Transverse colon (tissue), 4 donors: Measurements from ENCODE around the gene LUM. TPM values are rescaled to one million over a fixed set of nuclear protein-coding genes. Genes with fewer than 3 reads are reported as not detected.

Experiments used
- DNase-seq: peaks from one replicate; pipeline ENCODE4 v3.0.0-alpha.2; 2019
- H3K27ac ChIP-seq, 4 donors: fragments of 200-600 bp; sonication (generic); 2 replicates each; pipeline ENCODE4 v1.5.1; 2016 to 2018; ENCODE audit warnings: inconsistent platforms in 4 of 4
- H3K27me3 ChIP-seq: fragments of 200-600 bp; sonication (generic); 2 replicates; pipeline ENCODE4 v1.5.1; 2017; ENCODE audit warnings: inconsistent platforms
- H3K36me3 ChIP-seq, 4 donors: fragments of 200-600 bp; sonication (generic); 2 replicates each; pipeline ENCODE4 v1.5.1; 2017 to 2019; ENCODE audit warnings: inconsistent platforms in 4 of 4
- H3K4me1 ChIP-seq, 4 donors: fragments of 200-600 bp; sonication (generic); 2 replicates each; pipeline ENCODE4 v1.5.1; 2017 to 2020; ENCODE audit warnings: inconsistent platforms in 4 of 4
- H3K4me3 ChIP-seq, 4 donors: fragments of 200-600 bp; sonication (generic); 1 replicate in 1 of 4; 2 replicates in 3 of 4; pipeline versions ENCODE4 v1.5.1 to v1.6.1; 2017 to 2019; ENCODE audit warnings: inconsistent platforms in 4 of 4
- H3K9me3 ChIP-seq, 2 donors: fragments of 200-600 bp; sonication (generic); 2 replicates each; pipeline ENCODE4 v1.5.1; 2017 to 2019; ENCODE audit warnings: inconsistent platforms in 2 of 2
- EP300 ChIP-seq: sonication (generic); formaldehyde crosslinking; IDR thresholded peaks from one replicate; pipeline ENCODE4 v1.6.1; 2017; ENCODE audit warnings: antibody characterized with exemption, low read depth
- POLR2A ChIP-seq: fragments of 450-650 bp; IDR thresholded peaks from one replicate; pipeline ENCODE4 v1.6.1; 2016; ENCODE audit warnings: antibody characterized with exemption, mild to moderate bottlenecking, moderate library complexity
- POLR2AphosphoS5 ChIP-seq, 3 donors: sonication (generic); formaldehyde crosslinking; IDR thresholded peaks; one replicate each; pipeline ENCODE4 v1.6.1; 2016; ENCODE audit warnings: antibody characterized with exemption in 3 of 3
- WGBS, 2 donors: methylation state at CpG; one replicate each; pipeline ENCODE4 v1.1.5; 2018; ENCODE audit warnings: low coverage in 1 of 2; 5-methylcytosine and 5-hydroxymethylcytosine counted together
- in situ Hi-C, 4 donors: fragments of 200-750 bp; cut with MboI; loops; one replicate each; pipeline versions ENCODE4 v1.15.0 to v1.15.1; 2017; ENCODE audit warnings: low sequenced_read_pairs in 3 of 4, low pct_ligation_motif_present in 1 of 4, low pct_unique_long_range_greater_than_20kb in 1 of 4
- intact Hi-C: fragments of 100-400 bp; cut with DNase I; formaldehyde crosslinking; loops from one replicate; pipeline ENCODE4 v1.15.1; 2023; ENCODE audit warnings: low total_unique reads
- total RNA-seq, 4 donors: library from RNA; depleted of rRNA; stranded (reverse); fragments of >200 nt; gene quantifications; one replicate each; pipeline ENCODE4 v1.1.0, GENCODE V29; 2016
- TF ChIP-seq, protein P1 (sequence below), 5 experiments: fragments of 200-600 bp in 3 of 5; fragments of 450-650 bp in 2 of 5; sonication (generic) in 3 of 5; IDR thresholded peaks; 1 replicate in 2 of 5; 2 replicates in 3 of 5; pipeline ENCODE4 v1.5.1; 2016 to 2017; ENCODE audit warnings: antibody characterized with exemption in 5 of 5, inconsistent platforms in 3 of 5, mild to moderate bottlenecking in 2 of 5, moderate library complexity in 1 of 5

LUM gene
- total RNA-seq, 4 donors from 2014 or later = 13.8 to 43.3 (median 31.5) TPM

DNA sequence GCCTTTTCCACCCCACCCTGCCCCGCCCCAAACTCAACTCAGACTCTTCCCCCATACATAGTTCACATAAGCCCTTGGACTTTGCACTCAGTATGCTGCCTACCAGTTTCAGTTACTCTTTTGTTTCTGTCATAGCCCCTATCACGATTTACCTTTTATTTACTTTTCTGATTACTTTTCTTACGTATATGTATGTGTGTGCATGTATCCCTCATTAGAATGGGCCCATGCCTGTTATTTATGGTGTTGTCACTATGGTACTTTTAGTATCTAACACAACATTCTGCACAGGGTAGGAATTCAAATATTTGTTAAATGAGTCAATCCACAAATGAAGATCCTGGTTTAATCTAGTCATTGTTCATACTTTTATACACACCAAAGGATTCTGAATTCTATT is 16.5 kb upstream of the LUM start:
- TF ChIP-seq, protein P1, sequence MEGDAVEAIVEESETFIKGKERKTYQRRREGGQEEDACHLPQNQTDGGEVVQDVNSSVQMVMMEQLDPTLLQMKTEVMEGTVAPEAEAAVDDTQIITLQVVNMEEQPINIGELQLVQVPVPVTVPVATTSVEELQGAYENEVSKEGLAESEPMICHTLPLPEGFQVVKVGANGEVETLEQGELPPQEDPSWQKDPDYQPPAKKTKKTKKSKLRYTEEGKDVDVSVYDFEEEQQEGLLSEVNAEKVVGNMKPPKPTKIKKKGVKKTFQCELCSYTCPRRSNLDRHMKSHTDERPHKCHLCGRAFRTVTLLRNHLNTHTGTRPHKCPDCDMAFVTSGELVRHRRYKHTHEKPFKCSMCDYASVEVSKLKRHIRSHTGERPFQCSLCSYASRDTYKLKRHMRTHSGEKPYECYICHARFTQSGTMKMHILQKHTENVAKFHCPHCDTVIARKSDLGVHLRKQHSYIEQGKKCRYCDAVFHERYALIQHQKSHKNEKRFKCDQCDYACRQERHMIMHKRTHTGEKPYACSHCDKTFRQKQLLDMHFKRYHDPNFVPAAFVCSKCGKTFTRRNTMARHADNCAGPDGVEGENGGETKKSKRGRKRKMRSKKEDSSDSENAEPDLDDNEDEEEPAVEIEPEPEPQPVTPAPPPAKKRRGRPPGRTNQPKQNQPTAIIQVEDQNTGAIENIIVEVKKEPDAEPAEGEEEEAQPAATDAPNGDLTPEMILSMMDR (IDR thresholded peaks at IDR 0.05) = no peak
- TF ChIP-seq POLR2AphosphoS5 (IDR thresholded peaks at IDR 0.05) = no peak
- TF ChIP-seq POLR2A = no peak
- TF ChIP-seq EP300 = no peak
- 45 to 55% methylated on average over 3 of the region's 3 CpGs for WGBS, 2 donors
- in situ Hi-C loops (no loop called here), intact Hi-C loops (no loop called here)
- H3K4me1 ChIP-seq = peaks cover 0 to 12% (median 4%) of the 10 kb centered on the region in 4 donors
- no peak overlapping the region for H3K4me3 ChIP-seq
- H3K27me3 ChIP-seq = no peaks in the 10 kb centered on the region
- H3K9me3 ChIP-seq = no peaks in the 10 kb centered on the region
- no peaks in the 10 kb centered on the region for H3K36me3 ChIP-seq
- DNase-seq = no peak
- H3K27ac ChIP-seq = no peak overlapping the region

DNA sequence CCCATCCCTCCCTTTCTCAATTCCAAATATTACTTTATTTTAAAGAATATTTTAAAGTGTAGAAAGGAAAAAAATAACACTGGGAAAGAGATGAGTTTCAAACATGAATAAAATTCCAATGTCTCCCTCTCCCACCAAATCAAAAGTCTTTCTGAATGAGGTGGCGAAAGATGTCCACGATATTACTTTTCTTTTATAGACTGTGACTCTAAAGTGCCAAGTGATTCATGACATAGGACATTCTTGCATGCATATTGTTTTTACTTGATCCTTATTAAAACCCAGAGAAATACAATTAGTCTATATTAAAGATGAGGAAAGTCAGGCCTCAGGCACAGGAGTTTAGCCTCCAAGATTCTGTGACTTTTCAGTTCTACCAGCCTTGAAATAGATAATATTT is 16.0 kb upstream of the LUM start:
- intact Hi-C loops = no loop called here
- no peak for DNase-seq
- WGBS, 2 donors = 89 to 100% methylated on average over 2 of the region's 2 CpGs
- no peak overlapping the region for H3K27ac ChIP-seq
- in situ Hi-C loops = no loop called here
- no peaks in the 10 kb centered on the region for H3K27me3 ChIP-seq
- H3K4me3 ChIP-seq = no peak overlapping the region
- no peak for TF ChIP-seq POLR2AphosphoS5 (IDR thresholded peaks at IDR 0.05)
- TF ChIP-seq POLR2A = no peak
- TF ChIP-seq, protein P1 (IDR thresholded peaks at IDR 0.05) = no peak
- no peak for TF ChIP-seq EP300
- no peaks in the 10 kb centered on the region for H3K36me3 ChIP-seq
- H3K9me3 ChIP-seq = no peaks in the 10 kb centered on the region
- H3K4me1 ChIP-seq = peaks cover 0 to 12% (median 4%) of the 10 kb centered on the region in 4 donors

DNA sequence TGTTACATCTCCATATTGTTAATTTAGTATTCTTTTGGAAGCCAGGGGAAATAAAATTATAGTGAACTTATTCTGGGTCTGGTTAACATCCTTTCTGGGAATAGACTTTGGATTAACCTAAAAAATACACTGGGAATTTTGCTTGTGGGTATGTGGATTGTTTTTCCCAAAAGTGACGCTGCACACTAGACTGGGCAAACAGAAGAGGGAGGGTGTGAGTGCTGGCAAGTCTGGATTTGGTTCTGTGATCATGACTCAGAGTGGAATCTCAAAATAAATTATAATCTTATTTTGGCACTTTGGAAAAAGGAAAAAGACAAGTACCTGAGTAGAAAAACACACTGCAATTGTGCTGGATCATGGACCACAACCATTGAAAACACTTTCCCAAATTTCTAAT is 15.2 kb upstream of the LUM start:
- H3K9me3 ChIP-seq = no peaks in the 10 kb centered on the region
- no peak for DNase-seq
- in situ Hi-C loops (no loop called here), intact Hi-C loops (no loop called here)
- no peaks in the 10 kb centered on the region for H3K27me3 ChIP-seq
- no peak overlapping the region for H3K4me3 ChIP-seq
- H3K4me1 ChIP-seq = peaks cover 0 to 12% (median 4%) of the 10 kb centered on the region in 4 donors
- 63 to 81% methylated on average over 1 of the region's 1 CpG for WGBS, 2 donors
- H3K27ac ChIP-seq = no peak overlapping the region
- TF ChIP-seq POLR2AphosphoS5 (IDR thresholded peaks at IDR 0.05) (no peak), POLR2A (no peak)
- no peaks in the 10 kb centered on the region for H3K36me3 ChIP-seq

DNA sequence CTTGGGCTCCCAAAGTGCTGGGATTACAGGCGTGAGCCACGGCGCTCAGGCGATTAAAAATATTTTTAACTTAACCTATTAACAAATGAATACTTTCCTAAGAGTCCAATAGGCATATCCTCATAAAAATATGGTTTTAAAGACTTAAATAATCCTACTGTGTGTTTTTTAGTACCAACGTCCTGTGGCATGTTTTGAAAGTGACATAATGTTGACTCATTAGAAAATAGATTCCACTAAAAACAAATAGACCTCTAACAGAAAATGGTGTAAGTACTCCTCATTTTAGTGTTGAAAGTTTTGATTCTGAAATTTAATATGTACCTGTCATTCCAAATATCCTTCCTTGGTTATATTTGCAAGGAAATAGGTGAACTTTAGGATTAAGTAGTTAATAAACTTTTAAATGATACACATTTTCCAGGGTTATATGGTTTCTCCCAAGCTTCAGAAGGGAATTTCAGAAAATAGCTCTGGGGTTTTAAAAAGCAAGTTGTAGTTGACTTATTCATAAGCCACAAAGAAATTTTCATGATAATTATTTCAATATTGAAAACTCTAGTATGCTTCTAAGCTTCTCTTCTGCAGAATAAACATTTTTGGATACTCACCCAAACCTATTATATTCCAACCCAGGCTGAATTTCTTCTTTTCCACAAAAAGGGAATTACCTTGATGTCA is 12.1 kb upstream of the LUM start:
- H3K27ac ChIP-seq = no peak overlapping the region
- H3K36me3 ChIP-seq = no peaks in the 10 kb centered on the region
- TF ChIP-seq, protein P1 (IDR thresholded peaks at IDR 0.05) = no peak
- TF ChIP-seq EP300 = no peak
- TF ChIP-seq POLR2AphosphoS5 (IDR thresholded peaks at IDR 0.05) = no peak
- TF ChIP-seq POLR2A = no peak
- intact Hi-C loops = no loop called here
- no peak for DNase-seq
- WGBS, 2 donors = 86 to 89% methylated on average over 5 of the region's 5 CpGs
- H3K4me1 ChIP-seq = peaks cover 0 to 12% (median 4%) of the 10 kb centered on the region in 4 donors
- H3K4me3 ChIP-seq = no peak overlapping the region
- H3K27me3 ChIP-seq = no peaks in the 10 kb centered on the region
- no peaks in the 10 kb centered on the region for H3K9me3 ChIP-seq
- in situ Hi-C loops = no loop called here

DNA sequence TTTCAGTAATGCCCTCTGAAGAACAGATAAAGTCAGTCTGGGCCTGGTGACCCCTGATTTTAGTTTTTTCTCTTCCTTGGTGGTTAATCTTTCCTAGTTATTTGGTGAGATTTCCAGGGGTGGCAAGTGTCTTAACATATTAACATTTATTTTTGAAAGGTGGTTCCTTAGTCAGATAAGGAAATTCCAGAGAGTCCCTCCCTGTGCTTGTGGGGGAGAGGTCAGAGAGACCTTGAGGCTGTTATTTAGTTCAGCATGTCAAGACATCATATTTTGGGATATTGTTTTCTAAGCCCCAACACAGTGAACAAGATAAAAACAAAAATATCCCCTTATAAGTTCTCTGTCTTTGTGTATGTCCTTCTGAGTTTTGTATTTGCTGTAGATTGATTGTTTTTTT is 9.5 kb upstream of the LUM start:
- intact Hi-C loops = no loop called here
- in situ Hi-C loops = no loop called here

More for the DNA sequence above, 9.5 kb upstream of the LUM start:
- no peaks in the 10 kb centered on the region for H3K9me3 ChIP-seq
- no peaks in the 10 kb centered on the region for H3K36me3 ChIP-seq
- TF ChIP-seq, protein P1 (IDR thresholded peaks at IDR 0.05) = no peak
- TF ChIP-seq EP300 (no peak), POLR2AphosphoS5 (IDR thresholded peaks at IDR 0.05) (no peak), POLR2A (no peak)
- no peak overlapping the region for H3K4me3 ChIP-seq
- no peak for DNase-seq
- H3K27ac ChIP-seq = no peak overlapping the region
- H3K27me3 ChIP-seq = no peaks in the 10 kb centered on the region
- no peaks in the 10 kb centered on the region for H3K4me1 ChIP-seq
